Measurements from ENCODE around the gene ARFGAP2.
A peak's percentile ranks its signal among the peaks of the same experiment; 100 is the strongest.
"Not testable (repeated sequence)": the region's sequence is repeated elsewhere in the genome, so short reads cannot be mapped to it uniquely, and the experiment has no call there.

ARFGAP2 gene

GRCh38 chr11:47204637-47204989 is 27.9 kb upstream of the ARFGAP2 start:
- in situ Hi-C loops (cut with MboI; ENCODE audit: low sequenced_read_pairs): no loop called here
- Histone ChIP-seq H3K9me3 (no peaks in the 10 kb centered on the region), H3K4me3 (no peak overlapping the region), H3K27me3 (ENCODE audit: low read depth) (no peaks in the 10 kb centered on the region), H3K4me1 (no peaks in the 10 kb centered on the region; the same call in 1 of the 2 replicates), H3K36me3 (replicated peaks) (no peaks in the 10 kb centered on the region)
- DNase-seq (ENCODE audit: low spot score in 2 of 2): no peak

GRCh38 chr11:47202576-47202975 is 25.9 kb upstream of the ARFGAP2 start:
- Histone ChIP-seq H3K9me3 (no peaks in the 10 kb centered on the region), H3K4me3 (no peak overlapping the region), H3K27me3 (ENCODE audit: low read depth) (no peaks in the 10 kb centered on the region), H3K36me3 (replicated peaks) (no peaks in the 10 kb centered on the region), H3K4me1 (no peaks in the 10 kb centered on the region; the same call in 1 of the 2 replicates)
- no peak for DNase-seq (ENCODE audit: low spot score in 2 of 2)
- in situ Hi-C loops (cut with MboI; ENCODE audit: low sequenced_read_pairs): no loop called here

GRCh38 chr11:47201015-47201414 is 24.3 kb upstream of the ARFGAP2 start:
- in situ Hi-C loops (cut with MboI; ENCODE audit: low sequenced_read_pairs): no loop called here
- Histone ChIP-seq H3K9me3 (no peaks in the 10 kb centered on the region), H3K4me3 (no peak overlapping the region), H3K27me3 (ENCODE audit: low read depth) (no peaks in the 10 kb centered on the region), H3K36me3 (replicated peaks) (no peaks in the 10 kb centered on the region), H3K4me1 (no peaks in the 10 kb centered on the region; the same call in 1 of the 2 replicates)
- DNase-seq (ENCODE audit: low spot score in 2 of 2): no peak

- H3K36me3 ChIP-seq (replicated peaks); H3K4me3 ChIP-seq; H3K27me3 ChIP-seq (ENCODE audit: low read depth); in situ Hi-C loops (cut with MboI; ENCODE audit: low sequenced_read_pairs); DNase-seq (ENCODE audit: low spot score in 2 of 2); H3K4me1 ChIP-seq; H3K9me3 ChIP-seq: not testable (repeated sequence)
Measured at GRCh38 chr11:47198161-47198560, 21.5 kb upstream of the ARFGAP2 start.

- H3K9me3 ChIP-seq: no peaks in the 10 kb centered on the region
- in situ Hi-C loops (cut with MboI; ENCODE audit: low sequenced_read_pairs): no loop called here
- H3K4me3 ChIP-seq: no peak overlapping the region
- no peak for DNase-seq (ENCODE audit: low spot score in 2 of 2)
- H3K27me3 ChIP-seq (ENCODE audit: low read depth): no peaks in the 10 kb centered on the region
- H3K4me1 ChIP-seq: peaks cover 6% of the 10 kb centered on the region; the same call in 1 of the 2 replicates
- H3K36me3 ChIP-seq (replicated peaks): no peaks in the 10 kb centered on the region
Measured at GRCh38 chr11:47192111-47192510, 15.4 kb upstream of the ARFGAP2 start.

GRCh38 chr11:47191137-47191536 is 14.5 kb upstream of the ARFGAP2 start:
- in situ Hi-C loops (cut with MboI; ENCODE audit: low sequenced_read_pairs); H3K27me3 ChIP-seq (ENCODE audit: low read depth); DNase-seq (ENCODE audit: low spot score in 2 of 2); H3K4me3 ChIP-seq; H3K36me3 ChIP-seq (replicated peaks); H3K9me3 ChIP-seq: not testable (repeated sequence)
- H3K4me1 ChIP-seq: peaks cover 12% of the 10 kb centered on the region

GRCh38 chr11:47189100-47189834 is 12.6 kb upstream of the ARFGAP2 start:
- no peaks in the 10 kb centered on the region for H3K9me3 ChIP-seq
- no peak overlapping the region for H3K4me3 ChIP-seq
- H3K36me3 ChIP-seq (replicated peaks): no peaks in the 10 kb centered on the region; the same call in 1 of the 2 replicates
- DNase-seq (ENCODE audit: low spot score in 2 of 2): no peak
- H3K27me3 ChIP-seq (ENCODE audit: low read depth): no peaks in the 10 kb centered on the region
- peaks cover 17% of the 10 kb centered on the region for H3K4me1 ChIP-seq
- in situ Hi-C loops (cut with MboI; ENCODE audit: low sequenced_read_pairs): no loop called here

GRCh38 chr11:47188259-47188658 is 11.6 kb upstream of the ARFGAP2 start:
- DNase-seq (ENCODE audit: low spot score in 2 of 2): no peak
- Histone ChIP-seq H3K36me3 (replicated peaks) (no peaks in the 10 kb centered on the region; the same call in 1 of the 2 replicates), H3K4me1 (peaks cover 17% of the 10 kb centered on the region), H3K27me3 (ENCODE audit: low read depth) (no peaks in the 10 kb centered on the region), H3K4me3 (no peak overlapping the region), H3K9me3 (no peaks in the 10 kb centered on the region)
- in situ Hi-C loops (cut with MboI; ENCODE audit: low sequenced_read_pairs): no loop called here

- DNase-seq (ENCODE audit: low spot score in 2 of 2): no peak
Measured at GRCh38 chr11:47187723-47188122, 11.0 kb upstream of the ARFGAP2 start.

GRCh38 chr11:47186700-47187695 is 10.3 kb upstream of the ARFGAP2 start:
- in situ Hi-C loops (cut with MboI; ENCODE audit: low sequenced_read_pairs): no loop called here

More at GRCh38 chr11:47187723-47188122, 11.0 kb upstream of the ARFGAP2 start:
- H3K4me1 ChIP-seq: peaks cover 17% of the 10 kb centered on the region
- H3K9me3 ChIP-seq: no peaks in the 10 kb centered on the region
- H3K27me3 ChIP-seq (ENCODE audit: low read depth): no peaks in the 10 kb centered on the region
- in situ Hi-C loops (cut with MboI; ENCODE audit: low sequenced_read_pairs): no loop called here
- peak overlapping the region; percentile 75 for H3K4me3 ChIP-seq
- H3K36me3 ChIP-seq (replicated peaks): no peaks in the 10 kb centered on the region; the same call in 1 of the 2 replicates

GRCh38 chr11:47186076-47186699 is 9.5 kb upstream of the ARFGAP2 start, which contains the start of gene PACSIN3:
TSS of gene PACSIN3 (minus strand) at chr11:47186434. CDS start at chr11:47182727, 3,707 bp downstream.
- Histone ChIP-seq H3K9me3 (no peaks in the 10 kb centered on the region), H3K4me1 (peaks cover 17% of the 10 kb centered on the region), H3K4me3 (peak within 1 kb of the TSS; percentile 75), H3K27me3 (ENCODE audit: low read depth) (no peaks in the 10 kb centered on the region), H3K36me3 (replicated peaks) (peaks cover 4% of the 10 kb centered on the region)
- in situ Hi-C loops (cut with MboI; ENCODE audit: low sequenced_read_pairs): no loop called here
- DNase-seq (ENCODE audit: low spot score in 2 of 2): peak; percentile 43 to 80

More at GRCh38 chr11:47186700-47187695, 10.3 kb upstream of the ARFGAP2 start:
- peak; percentile 65 to 85 for DNase-seq (ENCODE audit: low spot score in 2 of 2)
- no peaks in the 10 kb centered on the region for H3K9me3 ChIP-seq
- peaks cover 17% of the 10 kb centered on the region for H3K4me1 ChIP-seq
- H3K36me3 ChIP-seq (replicated peaks): no peaks in the 10 kb centered on the region; the same call in 1 of the 2 replicates
- peak overlapping the region; percentile 75 for H3K4me3 ChIP-seq
- no peaks in the 10 kb centered on the region for H3K27me3 ChIP-seq (ENCODE audit: low read depth)

GRCh38 chr11:47185305-47186075 is 8.8 kb upstream of the ARFGAP2 start:
- peak; percentile 73 to 88 for DNase-seq (ENCODE audit: low spot score in 2 of 2)
- Histone ChIP-seq H3K4me3 (peak overlapping the region; percentile 75), H3K36me3 (replicated peaks) (peaks cover 5% of the 10 kb centered on the region), H3K27me3 (ENCODE audit: low read depth) (no peaks in the 10 kb centered on the region), H3K4me1 (peaks cover 17% of the 10 kb centered on the region), H3K9me3 (no peaks in the 10 kb centered on the region)
- in situ Hi-C loops (cut with MboI; ENCODE audit: low sequenced_read_pairs): no loop called here
